ENCODE data around the gene NHEJ1.

The NHEJ1 gene

DNA sequence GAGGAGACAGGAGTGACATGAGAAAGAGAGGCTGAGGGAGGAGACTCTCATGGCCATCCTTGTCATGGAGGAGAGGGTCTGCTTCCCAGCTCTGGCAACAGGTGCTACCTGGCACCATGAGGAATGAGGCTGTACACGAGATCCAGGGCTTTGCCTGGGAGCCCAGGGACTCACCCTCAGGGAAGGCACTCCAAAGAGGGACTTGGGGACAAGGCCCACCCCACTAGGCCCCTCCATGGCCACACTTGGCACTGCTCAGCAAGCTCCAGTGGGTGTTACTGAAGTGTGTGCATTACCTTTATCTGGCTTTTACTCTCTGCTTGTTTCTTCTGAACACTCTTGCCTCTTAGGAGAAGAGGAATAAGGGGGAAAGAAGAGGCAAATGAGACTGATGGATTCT lies 122.0 kb downstream of the NHEJ1 start:
- no peaks in the 10 kb centered on the region for H4K20me1 ChIP-seq (ENCODE audit: low read depth, low read length)
- H2AFZ ChIP-seq (ENCODE audit: low read depth, low read length, severe bottlenecking) = no peak overlapping the region
- H3K9me3 ChIP-seq (ENCODE audit: insufficient read depth, low read length) = no peaks in the 10 kb centered on the region
- no peak overlapping the region for H3K4me2 ChIP-seq (ENCODE audit: low read depth, low read length, poor library complexity, severe bottlenecking)
- no peaks in the 10 kb centered on the region for H3K79me2 ChIP-seq (ENCODE audit: insufficient read depth, low read length)
- H3K4me3 ChIP-seq (ENCODE audit: insufficient read depth, low read length, poor library complexity, severe bottlenecking) = no peak overlapping the region
- TF ChIP-seq, protein P1, sequence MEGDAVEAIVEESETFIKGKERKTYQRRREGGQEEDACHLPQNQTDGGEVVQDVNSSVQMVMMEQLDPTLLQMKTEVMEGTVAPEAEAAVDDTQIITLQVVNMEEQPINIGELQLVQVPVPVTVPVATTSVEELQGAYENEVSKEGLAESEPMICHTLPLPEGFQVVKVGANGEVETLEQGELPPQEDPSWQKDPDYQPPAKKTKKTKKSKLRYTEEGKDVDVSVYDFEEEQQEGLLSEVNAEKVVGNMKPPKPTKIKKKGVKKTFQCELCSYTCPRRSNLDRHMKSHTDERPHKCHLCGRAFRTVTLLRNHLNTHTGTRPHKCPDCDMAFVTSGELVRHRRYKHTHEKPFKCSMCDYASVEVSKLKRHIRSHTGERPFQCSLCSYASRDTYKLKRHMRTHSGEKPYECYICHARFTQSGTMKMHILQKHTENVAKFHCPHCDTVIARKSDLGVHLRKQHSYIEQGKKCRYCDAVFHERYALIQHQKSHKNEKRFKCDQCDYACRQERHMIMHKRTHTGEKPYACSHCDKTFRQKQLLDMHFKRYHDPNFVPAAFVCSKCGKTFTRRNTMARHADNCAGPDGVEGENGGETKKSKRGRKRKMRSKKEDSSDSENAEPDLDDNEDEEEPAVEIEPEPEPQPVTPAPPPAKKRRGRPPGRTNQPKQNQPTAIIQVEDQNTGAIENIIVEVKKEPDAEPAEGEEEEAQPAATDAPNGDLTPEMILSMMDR (IDR thresholded peaks at IDR 0.05; ENCODE audit: insufficient read depth, low read length, poor library complexity, severe bottlenecking) = no peak
- no peak for TF ChIP-seq EZH2phosphoT487 (conservative IDR thresholded peaks at IDR 0.05; ENCODE audit: low read length)
- no peaks in the 10 kb centered on the region for H3K27me3 ChIP-seq (ENCODE audit: low read length)
- no peaks in the 10 kb centered on the region for H3K36me3 ChIP-seq (ENCODE audit: low read length)
- H3F3A ChIP-seq (ENCODE audit: insufficient read depth) = no peaks in the 10 kb centered on the region
- H3K27ac ChIP-seq (ENCODE audit: low read depth, low read length) = no peak overlapping the region
- H3K9ac ChIP-seq (ENCODE audit: low read length) = no peak overlapping the region
- H3K9me2 ChIP-seq (replicated peaks; ENCODE audit: insufficient read depth, low read length) = no peaks in the 10 kb centered on the region

DNA sequence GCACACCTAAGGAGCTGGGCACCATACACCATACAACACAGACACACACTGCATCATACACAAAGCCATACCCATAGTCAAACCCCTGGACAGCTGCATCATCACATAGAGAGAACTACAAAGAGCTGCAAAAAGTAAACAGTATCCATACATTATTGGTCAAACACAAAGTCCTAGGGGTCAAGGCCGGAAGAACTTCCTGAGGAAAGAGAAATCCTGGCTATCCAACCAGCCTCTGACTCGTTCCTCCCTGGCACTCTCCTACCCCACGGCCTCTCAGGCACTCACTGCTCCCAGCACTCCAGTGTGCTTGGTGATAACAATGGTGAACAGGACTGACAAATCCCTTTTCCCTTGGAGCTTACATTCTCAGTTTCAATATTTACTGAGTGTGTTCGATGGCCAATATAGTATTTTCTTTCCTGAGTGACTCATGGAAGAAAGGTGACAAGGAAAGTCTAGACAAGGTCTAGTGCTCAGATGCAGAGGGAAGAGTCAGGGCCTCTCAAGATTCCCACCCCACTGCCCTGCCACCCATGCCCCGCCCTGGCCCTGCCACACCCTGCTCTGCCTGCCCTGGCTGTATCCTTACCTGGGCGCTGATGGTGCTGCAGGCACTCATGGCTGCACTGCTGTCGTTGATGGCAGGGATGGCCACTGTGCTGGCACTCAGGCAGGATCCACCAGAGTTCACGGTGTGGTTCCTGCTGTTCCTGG lies 122.7 kb downstream of the NHEJ1 start:
- Histone ChIP-seq H3K27ac (ENCODE audit: low read depth, low read length) (no peak overlapping the region), H3K9me2 (replicated peaks; ENCODE audit: insufficient read depth, low read length) (no peaks in the 10 kb centered on the region), H3F3A (ENCODE audit: insufficient read depth) (no peaks in the 10 kb centered on the region), H3K36me3 (ENCODE audit: low read length) (no peaks in the 10 kb centered on the region), H3K4me3 (ENCODE audit: insufficient read depth, low read length, poor library complexity, severe bottlenecking) (no peak overlapping the region), H4K20me1 (ENCODE audit: low read depth, low read length) (no peaks in the 10 kb centered on the region), H2AFZ (ENCODE audit: low read depth, low read length, severe bottlenecking) (no peak overlapping the region), H3K9me3 (ENCODE audit: insufficient read depth, low read length) (no peaks in the 10 kb centered on the region), H3K4me2 (ENCODE audit: low read depth, low read length, poor library complexity, severe bottlenecking) (no peak overlapping the region), H3K27me3 (ENCODE audit: low read length) (no peaks in the 10 kb centered on the region), H3K9ac (ENCODE audit: low read length) (no peak overlapping the region), H3K79me2 (ENCODE audit: insufficient read depth, low read length) (no peaks in the 10 kb centered on the region)
- TF ChIP-seq EZH2phosphoT487 (conservative IDR thresholded peaks at IDR 0.05; ENCODE audit: low read length) = no peak
- TF ChIP-seq, protein P1 (IDR thresholded peaks at IDR 0.05; ENCODE audit: insufficient read depth, low read length, poor library complexity, severe bottlenecking) = no peak

DNA sequence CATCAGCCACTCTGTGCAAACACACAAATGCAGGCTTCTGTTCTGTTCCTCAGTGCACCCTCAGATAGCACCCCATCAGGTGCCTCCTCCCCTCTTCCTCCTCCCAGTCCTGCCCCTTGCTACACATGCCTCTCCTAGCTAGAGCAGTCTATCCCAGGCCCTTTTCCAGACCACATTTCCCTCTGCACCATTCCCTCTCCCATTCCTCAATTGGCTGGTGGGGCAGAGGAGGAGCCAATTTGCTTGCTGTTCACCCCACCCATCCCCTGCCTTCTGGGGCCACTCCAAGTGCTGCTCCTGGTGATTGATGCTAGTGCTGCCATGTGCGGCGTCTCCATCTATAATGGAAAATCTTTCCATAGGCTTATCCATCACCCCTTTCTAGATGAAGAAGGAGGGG lies 124.7 kb downstream of the NHEJ1 start:
- Histone ChIP-seq H3K4me3 (ENCODE audit: insufficient read depth, low read length, poor library complexity, severe bottlenecking) (no peak overlapping the region), H2AFZ (ENCODE audit: low read depth, low read length, severe bottlenecking) (no peak overlapping the region), H3K27me3 (ENCODE audit: low read length) (no peaks in the 10 kb centered on the region), H3F3A (ENCODE audit: insufficient read depth) (no peaks in the 10 kb centered on the region), H3K9me3 (ENCODE audit: insufficient read depth, low read length) (no peaks in the 10 kb centered on the region), H3K9me2 (replicated peaks; ENCODE audit: insufficient read depth, low read length) (no peaks in the 10 kb centered on the region), H4K20me1 (ENCODE audit: low read depth, low read length) (no peaks in the 10 kb centered on the region), H3K4me2 (ENCODE audit: low read depth, low read length, poor library complexity, severe bottlenecking) (no peak overlapping the region), H3K79me2 (ENCODE audit: insufficient read depth, low read length) (no peaks in the 10 kb centered on the region), H3K27ac (ENCODE audit: low read depth, low read length) (no peak overlapping the region), H3K36me3 (ENCODE audit: low read length) (no peaks in the 10 kb centered on the region), H3K9ac (ENCODE audit: low read length) (no peak overlapping the region)
- TF ChIP-seq, protein P1 (IDR thresholded peaks at IDR 0.05; ENCODE audit: insufficient read depth, low read length, poor library complexity, severe bottlenecking) = no peak
- TF ChIP-seq EZH2phosphoT487 (conservative IDR thresholded peaks at IDR 0.05; ENCODE audit: low read length) = no peak
